GM18861 (cell line): Measurements from ENCODE around the gene KTI12.
"Not testable (repeated sequence)": the region's sequence is repeated elsewhere in the genome, so short reads cannot be mapped to it uniquely, and the experiment has no call there.

Experiments
- ATAC-seq: cut with Tn5 transposase; IDR thresholded peaks from one replicate; pipeline ENCODE4 v1.9.1; 2021; ENCODE audit not compliant: unreplicated experiment

The KTI12 gene, protein sequence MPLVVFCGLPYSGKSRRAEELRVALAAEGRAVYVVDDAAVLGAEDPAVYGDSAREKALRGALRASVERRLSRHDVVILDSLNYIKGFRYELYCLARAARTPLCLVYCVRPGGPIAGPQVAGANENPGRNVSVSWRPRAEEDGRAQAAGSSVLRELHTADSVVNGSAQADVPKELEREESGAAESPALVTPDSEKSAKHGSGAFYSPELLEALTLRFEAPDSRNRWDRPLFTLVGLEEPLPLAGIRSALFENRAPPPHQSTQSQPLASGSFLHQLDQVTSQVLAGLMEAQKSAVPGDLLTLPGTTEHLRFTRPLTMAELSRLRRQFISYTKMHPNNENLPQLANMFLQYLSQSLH

DNA sequence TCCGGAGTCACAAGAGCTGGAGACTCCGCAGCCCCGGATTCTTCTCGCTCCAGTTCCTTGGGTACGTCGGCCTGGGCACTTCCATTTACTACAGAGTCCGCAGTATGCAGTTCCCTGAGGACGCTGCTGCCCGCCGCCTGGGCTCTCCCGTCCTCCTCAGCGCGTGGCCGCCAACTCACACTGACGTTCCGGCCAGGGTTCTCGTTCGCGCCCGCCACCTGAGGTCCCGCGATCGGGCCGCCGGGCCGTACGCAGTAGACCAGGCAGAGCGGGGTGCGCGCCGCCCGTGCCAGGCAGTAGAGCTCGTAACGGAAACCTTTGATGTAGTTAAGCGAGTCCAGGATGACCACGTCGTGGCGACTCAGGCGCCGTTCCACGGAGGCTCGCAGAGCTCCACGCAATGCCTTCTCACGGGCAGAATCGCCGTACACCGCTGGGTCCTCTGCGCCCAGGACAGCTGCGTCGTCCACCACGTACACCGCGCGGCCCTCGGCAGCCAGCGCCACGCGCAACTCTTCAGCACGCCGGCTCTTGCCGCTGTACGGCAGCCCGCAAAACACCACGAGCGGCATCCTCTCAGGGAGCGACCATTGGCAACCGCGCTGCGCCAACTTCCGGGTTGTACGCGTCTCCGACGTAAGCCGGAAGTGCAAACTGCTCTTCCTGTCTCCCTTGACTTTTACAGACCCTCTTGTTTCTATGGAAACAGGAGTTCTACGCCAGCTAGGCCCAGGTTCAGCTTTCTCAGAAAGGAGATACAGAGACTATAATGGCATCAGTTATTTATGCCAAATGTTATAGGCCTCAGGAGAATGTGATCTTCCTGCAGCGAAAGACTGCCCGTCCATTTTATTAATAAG is at the start of gene KTI12:
KTI12 (minus strand) TSS at position 621 of the 860 bp plus-strand sequence; CDS start at position 572, 49 bp downstream.
- ATAC-seq: peak; percentile 85

DNA sequence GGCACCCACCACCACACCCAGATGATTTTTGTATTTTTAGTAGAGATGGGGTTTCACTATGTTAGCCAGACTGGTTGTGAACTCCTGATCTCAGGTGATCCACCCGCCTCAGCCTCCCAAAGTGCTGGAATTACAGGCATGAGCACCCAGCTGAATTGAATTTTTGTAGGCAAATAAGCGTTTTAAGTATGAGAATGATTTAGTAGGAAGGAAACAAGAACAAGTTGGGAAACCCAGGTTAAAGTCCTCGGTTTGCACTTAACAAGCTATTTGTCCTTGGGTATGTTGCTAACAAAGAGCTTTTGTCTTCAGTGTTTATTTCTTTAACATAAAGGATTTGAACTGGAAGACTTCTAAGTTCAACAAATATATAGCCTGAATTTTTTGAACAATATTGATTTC is 46.4 kb upstream of the KTI12 start:
- no peak for ATAC-seq

- ATAC-seq: not testable (repeated sequence)
These were observed 43.7 kb upstream of the KTI12 start for GRCh38 chr1:52077277-52077676.

GRCh38 chr1:52072291-52072690 is 38.7 kb upstream of the KTI12 start:
- ATAC-seq: no peak

GRCh38 chr1:52070704-52071103 is 37.1 kb upstream of the KTI12 start:
- no peak for ATAC-seq

DNA sequence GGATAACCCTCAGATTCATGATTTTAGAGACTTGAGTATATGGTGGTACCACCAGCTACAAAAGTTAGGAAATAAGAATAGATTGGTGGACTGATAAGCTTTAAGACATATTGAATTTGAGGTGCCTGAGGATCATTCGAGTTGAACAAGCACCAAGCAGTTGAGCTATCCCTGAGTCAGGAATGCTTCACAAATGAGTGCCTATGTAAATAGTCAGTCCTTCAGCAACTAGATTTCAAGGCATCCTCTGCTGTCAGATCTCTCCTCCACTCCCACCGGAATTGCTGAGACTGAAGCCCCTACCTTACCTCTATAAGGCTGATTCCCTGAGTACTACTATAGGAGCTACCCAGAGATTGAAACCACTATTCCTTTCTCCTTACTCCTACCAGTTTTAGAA is 29.6 kb upstream of the KTI12 start:
- ATAC-seq: no peak

GRCh38 chr1:52060822-52061221 is 27.2 kb upstream of the KTI12 start:
- ATAC-seq: no peak

DNA sequence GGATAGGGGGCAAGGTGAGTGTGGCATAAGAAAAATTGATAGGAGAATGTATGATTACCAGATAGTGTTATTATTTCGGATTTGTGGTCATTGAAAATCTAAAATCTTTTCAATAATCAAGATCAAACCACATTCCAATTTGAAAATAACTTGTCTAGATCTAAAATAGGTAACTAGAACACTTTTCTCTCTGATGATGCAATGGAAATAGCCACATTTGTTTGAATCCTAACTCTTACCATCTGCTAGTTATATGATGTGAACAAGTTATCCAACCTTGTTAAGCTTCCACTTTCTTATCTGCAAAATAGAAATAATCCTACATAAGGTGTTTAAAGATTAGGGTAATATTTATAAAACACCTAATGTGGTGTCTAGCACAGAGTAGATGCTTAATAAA is 26.3 kb upstream of the KTI12 start:
- no peak for ATAC-seq

- ATAC-seq: no peak
These were observed 25.7 kb upstream of the KTI12 start for GRCh38 chr1:52059321-52059720.

- ATAC-seq: no peak
These were observed 24.3 kb upstream of the KTI12 start for GRCh38 chr1:52057876-52058415.

- ATAC-seq: no peak
These were observed 23.6 kb upstream of the KTI12 start for GRCh38 chr1:52057255-52057654.

GRCh38 chr1:52056937-52057231 is 23.3 kb upstream of the KTI12 start:
- ATAC-seq: peak; percentile 47

GRCh38 chr1:52056163-52056936 is 22.7 kb upstream of the KTI12 start, which contains the start of gene BTF3L4:
Gene BTF3L4 (plus strand): TSS chr1:52056295. CDS start chr1:52059848, 3,553 bp downstream.
- peak; percentile 67 for ATAC-seq

- ATAC-seq: no peak
These were observed 22.2 kb upstream of the KTI12 start for GRCh38 chr1:52055866-52056162.

- peak; percentile 38 for ATAC-seq
These were observed 21.7 kb upstream of the KTI12 start, which contains the start of gene TXNDC12 for GRCh38 chr1:52055066-52055865. Gene TXNDC12 (minus strand): TSS chr1:52055191. CDS start chr1:52055096, 95 bp downstream.

- ATAC-seq: no peak
These were observed 21.0 kb upstream of the KTI12 start for GRCh38 chr1:52054496-52055065.

GRCh38 chr1:52053862-52054261 is 20.3 kb upstream of the KTI12 start:
- ATAC-seq: no peak

GRCh38 chr1:52049337-52049736 is 15.7 kb upstream of the KTI12 start:
- ATAC-seq: not testable (repeated sequence)

- ATAC-seq: not testable (repeated sequence)
These were observed 12.1 kb upstream of the KTI12 start for GRCh38 chr1:52045666-52046195.

GRCh38 chr1:52045236-52045635 is 11.6 kb upstream of the KTI12 start:
- no peak for ATAC-seq
